Measurements from ENCODE around the gene POMGNT1.

POMGNT1 gene

GRCh38 chr1:46148318-46148717 lies 49.9 kb downstream of the POMGNT1 start:
- Histone ChIP-seq H3K4me3 (ENCODE audit: low read depth, low read length) (no peak overlapping the region), H3K4me1 (ENCODE audit: control insufficient read depth, insufficient read depth, low read length) (no peaks in the 10 kb centered on the region), H3K36me3 (ENCODE audit: control insufficient read depth in 2 of 2, insufficient read depth in 1 of 2, low read length in 2 of 2) (no peaks in the 10 kb centered on the region), H3K9me3 (ENCODE audit: control insufficient read depth, insufficient read depth, low read depth, low read length) (no peaks in the 10 kb centered on the region), H3K27ac (ENCODE audit: extremely low read depth, low read depth, low read length) (no peak overlapping the region)
- ChIA-PET POLR2A (interaction anchor here (1.0 kb wide), 1 partner anchor 16 kb away, joined by 3 read pairs; the partner anchor contains the start of gene PIK3R3), CTCF (interaction anchor here (0.6 kb wide), 2 partner anchors 23 to 78 kb away, joined by 3 read pairs; no protein-coding TSS in a partner anchor)
- TF ChIP-seq ZBTB49 (tag by site-specific recombination; IDR thresholded peaks at IDR 0.05; ENCODE audit: low read depth), result no peak
- no peak for TF ChIP-seq RBAK (tag by site-specific recombination; IDR thresholded peaks at IDR 0.05)
- TF ChIP-seq ELK4 (IDR thresholded peaks at IDR 0.05; ENCODE audit: borderline replicate concordance, low read depth, low read length), result no peak
- no peak for TF ChIP-seq KLF7 (tag by site-specific recombination; IDR thresholded peaks at IDR 0.05; ENCODE audit: borderline replicate concordance)
- TF ChIP-seq GFI1B (tag by site-specific recombination; IDR thresholded peaks at IDR 0.05), result no peak
